GM18520 (cell line): ENCODE data around the gene DAPK1.

Source experiments
- ATAC-seq: cut with Tn5 transposase; IDR thresholded peaks from one replicate; pipeline ENCODE4 v1.9.1; 2021; ENCODE audit not compliant: unreplicated experiment

DAPK1 gene

GRCh38 chr9:87564791-87565241 lies 67.1 kb downstream of the DAPK1 start:
- ATAC-seq = no peak

DNA sequence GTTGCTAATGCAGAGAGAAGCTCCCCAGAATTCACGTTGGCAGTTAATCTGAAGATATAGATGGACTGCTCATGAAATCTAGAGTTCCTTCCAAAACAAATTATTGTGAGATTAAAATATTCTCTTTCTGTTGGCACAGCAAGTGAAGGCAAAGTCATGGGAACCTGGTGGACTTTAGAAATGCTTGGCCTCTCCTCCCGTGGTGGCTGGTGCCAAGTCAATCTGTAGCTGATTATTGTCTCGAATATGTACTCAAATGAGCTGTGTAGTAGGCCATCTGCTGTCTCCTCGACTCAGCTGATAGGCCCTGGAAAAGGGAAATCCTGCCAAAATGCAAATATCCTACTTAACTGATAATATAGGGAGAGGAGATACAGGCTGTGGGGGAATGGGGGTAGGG lies 69.3 kb downstream of the DAPK1 start:
- no peak for ATAC-seq

DNA sequence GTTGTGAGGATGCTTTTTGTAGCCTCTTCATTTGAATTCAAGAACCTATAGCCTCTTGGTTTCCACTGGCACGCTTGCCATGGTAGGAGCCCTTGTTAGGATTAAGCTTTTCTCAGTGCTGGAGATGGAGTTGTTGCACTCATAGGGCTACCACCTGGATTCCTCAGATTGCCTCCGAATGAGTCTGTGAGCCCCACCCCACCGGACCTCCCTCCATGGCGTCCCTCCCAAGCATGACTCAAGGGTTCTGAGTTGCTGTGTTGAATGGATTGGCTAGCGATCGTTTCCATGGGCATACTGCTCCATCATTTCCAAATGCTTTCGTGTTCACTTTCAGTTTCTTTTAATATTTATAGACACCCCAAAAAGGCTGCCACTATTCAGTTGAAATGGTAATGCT lies 69.9 kb downstream of the DAPK1 start:
- ATAC-seq = no peak

GRCh38 chr9:87567983-87568382 lies 70.3 kb downstream of the DAPK1 start:
- no peak for ATAC-seq

GRCh38 chr9:87568401-87568800 lies 70.7 kb downstream of the DAPK1 start:
- ATAC-seq = no peak

DNA sequence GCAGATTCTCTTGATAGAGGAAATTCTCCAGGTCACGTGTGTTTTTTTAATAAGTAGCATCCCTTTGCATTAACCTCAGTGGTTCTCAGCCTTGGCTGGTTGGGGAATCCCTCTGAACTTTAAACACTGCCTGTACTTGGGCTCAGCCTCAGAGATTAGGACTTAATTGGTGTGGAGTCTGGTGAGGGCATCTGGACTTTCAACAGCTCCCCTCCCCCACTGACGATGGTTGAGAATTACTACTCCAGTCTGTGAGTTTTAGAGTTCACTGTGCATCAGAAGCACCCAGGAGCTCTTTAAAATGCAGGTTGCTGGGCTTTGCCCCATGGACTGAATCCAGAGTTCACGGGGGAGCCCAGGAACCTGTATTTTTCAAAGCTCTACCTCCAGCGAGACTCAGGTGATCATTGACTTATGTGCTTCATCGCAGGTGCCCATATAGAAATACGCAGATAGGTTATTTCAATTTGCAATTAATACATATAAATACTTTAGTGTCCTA lies 71.4 kb downstream of the DAPK1 start:
- no peak for ATAC-seq

- ATAC-seq = no peak
Observed at GRCh38 chr9:87569518-87569917, 71.9 kb downstream of the DAPK1 start.

DNA sequence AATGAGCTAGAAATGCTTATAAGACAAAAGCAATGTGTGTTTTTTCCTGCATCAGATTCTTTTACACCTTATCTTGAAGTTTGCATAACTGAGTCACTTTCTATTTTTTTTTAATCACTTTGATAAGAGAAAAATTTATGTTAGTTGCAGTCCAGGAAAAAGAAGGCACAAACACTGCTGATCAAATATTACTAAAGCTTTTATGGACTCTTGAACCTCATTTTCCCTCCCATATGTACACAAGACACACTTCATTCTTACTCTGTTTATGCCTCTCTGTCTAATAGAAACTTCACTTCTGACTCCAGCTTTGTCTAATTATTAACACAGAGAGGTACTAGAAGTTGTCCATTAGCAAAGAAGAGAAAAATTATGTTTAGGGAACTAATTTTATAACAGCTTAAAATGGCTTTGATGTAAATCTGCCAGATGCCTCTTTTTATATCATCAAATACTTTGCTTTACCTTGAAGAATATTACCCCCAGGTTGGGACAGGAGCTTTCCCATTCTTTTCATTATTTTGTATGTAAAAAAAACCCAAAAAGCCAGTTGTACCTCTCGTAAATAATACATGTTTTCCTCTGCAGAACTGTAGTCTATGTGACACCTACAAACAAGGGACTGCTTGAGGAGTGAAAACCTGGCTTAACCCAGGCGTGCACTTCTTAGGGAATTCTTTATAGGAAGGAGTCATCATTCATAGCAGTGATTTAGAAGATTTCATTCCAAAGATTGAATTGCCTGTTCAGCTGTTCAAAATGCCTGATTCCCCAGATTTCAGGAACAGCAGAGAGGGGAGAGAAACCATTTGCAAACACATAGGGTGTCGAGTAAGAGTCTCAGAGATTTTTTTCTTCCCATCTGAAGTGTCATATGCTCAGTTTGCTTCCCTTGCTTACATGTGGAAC lies 72.6 kb downstream of the DAPK1 start:
- no peak for ATAC-seq

DNA sequence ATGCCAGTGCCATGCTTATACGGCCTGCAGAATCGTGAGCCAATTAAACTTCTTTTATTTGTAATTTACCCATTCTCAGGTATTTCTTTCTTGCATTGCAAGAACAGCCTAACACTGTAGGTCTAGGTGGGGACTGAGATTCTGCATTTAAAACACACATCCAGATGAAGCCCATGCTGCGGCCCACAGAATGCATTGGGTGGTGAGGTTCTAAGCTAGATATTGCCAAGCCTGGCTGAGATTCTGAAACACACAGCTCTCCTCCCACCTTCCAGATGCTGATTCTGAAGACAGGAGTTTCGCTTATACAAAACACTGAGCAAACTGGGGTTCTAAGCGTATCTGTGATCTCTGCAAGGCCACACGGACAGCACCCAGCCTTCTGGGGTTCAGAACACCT lies 75.1 kb downstream of the DAPK1 start:
- ATAC-seq = no peak

DNA sequence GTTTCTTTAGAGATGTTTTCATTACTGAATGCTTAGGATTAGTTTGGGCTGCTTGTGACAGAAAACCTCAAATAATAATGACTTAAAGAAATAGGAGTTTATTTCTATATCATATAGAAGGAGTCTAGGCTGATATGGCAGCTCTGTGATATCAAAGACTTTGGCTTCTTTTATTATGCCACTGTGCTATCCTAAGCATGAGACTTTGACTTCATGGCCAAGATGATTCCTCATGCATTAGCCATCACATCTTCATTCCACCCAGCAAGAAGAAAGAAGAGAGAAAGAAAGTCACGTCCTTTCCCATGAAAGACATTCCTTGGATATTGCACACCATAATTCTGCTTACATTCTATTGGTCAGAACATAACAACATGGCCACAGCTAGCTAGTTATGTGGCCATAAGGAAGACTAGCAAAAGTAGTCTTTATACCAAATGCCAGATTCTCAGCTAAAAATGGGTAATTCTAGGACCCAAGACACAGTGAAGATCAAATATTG lies 76.2 kb downstream of the DAPK1 start:
- no peak for ATAC-seq

DNA sequence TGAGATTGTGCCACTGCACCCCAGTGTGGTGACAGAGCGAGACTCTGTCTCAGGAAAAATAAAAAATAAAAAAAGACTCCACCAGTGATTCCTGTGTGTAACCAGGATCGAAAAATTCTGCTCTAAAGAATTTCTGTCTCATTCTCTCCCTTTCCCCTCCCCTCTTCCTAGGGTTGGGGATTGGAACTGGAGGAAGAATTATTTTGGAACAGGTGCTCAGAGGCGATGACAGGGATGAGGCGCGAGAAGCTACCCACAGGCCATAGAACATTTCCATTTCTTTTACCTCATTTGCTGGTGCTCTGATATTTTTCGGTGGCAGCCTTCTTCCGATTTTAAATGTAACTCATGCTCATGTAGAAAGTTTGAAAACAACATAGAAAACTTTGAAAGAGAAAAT lies 80.1 kb downstream of the DAPK1 start:
- no peak for ATAC-seq

GRCh38 chr9:87578625-87579024 lies 81.0 kb downstream of the DAPK1 start:
- no peak for ATAC-seq

GRCh38 chr9:87579781-87580541 lies 82.3 kb downstream of the DAPK1 start:
- ATAC-seq = no peak

DNA sequence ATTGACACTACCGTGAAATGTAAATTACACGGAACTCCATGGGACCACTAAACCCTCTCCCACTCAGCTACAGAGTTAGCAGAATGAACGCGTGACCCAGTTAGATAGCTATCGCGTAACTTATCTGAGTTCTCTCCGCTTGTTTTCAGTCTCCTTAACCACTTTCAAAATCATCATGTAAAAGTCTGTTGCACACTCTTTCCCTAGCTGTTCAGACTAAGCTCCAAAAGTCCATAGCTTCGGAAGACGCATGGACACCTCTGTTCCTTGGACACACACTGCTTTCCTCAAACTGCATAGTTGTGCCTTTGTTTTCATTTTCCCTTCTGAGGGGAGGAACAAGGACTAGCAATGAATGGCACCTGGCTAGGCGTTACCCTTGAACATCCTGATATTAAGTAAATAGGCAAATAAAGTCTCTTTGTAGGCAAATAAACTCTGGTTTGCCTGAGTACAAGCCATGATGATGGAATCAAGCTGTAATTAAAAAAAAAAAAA lies 83.3 kb downstream of the DAPK1 start:
- no peak for ATAC-seq

- ATAC-seq = no peak
Observed at GRCh38 chr9:87581513-87581912, 83.8 kb downstream of the DAPK1 start.

- no peak for ATAC-seq
Observed at GRCh38 chr9:87581949-87582637, 84.4 kb downstream of the DAPK1 start.

DNA sequence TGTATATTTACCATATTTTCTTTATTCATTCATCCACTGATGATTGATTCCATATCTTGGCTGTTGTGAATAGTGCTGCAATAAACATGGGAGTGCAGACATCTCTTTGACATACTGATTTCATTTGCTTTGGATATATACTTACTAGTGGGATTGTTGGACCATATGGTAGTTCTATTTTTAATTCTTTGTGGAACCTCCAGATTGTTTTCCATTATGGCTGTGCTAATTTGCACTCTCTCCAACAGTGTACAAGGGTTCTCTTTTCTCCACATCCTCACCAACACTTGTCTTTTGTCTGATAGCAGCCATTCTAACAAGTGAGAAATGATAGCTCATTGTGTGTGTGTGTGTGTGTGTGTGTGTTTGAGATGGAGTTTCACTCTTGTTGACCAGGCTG lies 86.7 kb downstream of the DAPK1 start:
- no peak for ATAC-seq

- no peak for ATAC-seq
Observed at GRCh38 chr9:87585123-87585855, 87.6 kb downstream of the DAPK1 start.

DNA sequence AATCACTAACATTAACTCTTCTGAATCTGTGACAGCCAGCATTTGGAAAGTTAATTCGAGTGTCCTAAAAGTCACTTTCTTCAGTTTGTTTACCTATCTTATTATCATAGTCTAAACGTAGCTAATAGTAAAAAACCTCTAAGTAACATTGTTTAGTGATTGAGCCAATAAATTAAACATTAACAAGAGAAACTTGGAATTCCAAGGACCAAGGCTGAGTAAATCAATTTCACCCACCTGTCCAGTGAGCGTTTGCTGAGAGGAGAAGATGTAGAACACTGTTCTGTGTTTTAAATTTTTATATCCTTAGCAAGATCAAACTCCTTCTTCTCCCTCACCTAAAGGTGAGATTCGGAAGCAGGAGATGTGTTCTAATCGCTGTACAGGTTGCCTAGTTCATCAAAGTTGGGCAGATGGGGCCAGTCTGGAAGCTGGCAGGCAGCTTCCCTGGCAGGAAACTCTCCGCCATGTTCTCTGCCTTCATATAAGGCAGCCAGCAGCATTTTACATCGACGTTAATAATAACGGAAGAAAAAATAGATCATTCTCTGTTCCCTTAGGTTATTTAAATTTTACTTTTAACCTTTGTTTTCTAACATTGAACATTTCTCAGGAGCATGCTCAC lies 89.2 kb downstream of the DAPK1 start:
- no peak for ATAC-seq

GRCh38 chr9:87587356-87587745 lies 89.7 kb downstream of the DAPK1 start:
- ATAC-seq = no peak
